WTC11 (cell line): ENCODE measurements around the gene GPR148. TPM values are rescaled to one million over a fixed set of nuclear protein-coding genes. Genes with fewer than 3 reads are reported as not detected.
"Not testable (repeated sequence)": the region's sequence is repeated elsewhere in the genome, so short reads cannot be mapped to it uniquely, and the experiment has no call there.

ENCODE experiments used
- ATAC-seq: fragments of 200-7000 bp; cut with Tn5 transposase; 2 replicates; pipeline ENCODE4 v1.10.0; 2021; ENCODE audit warnings: mild to moderate bottlenecking, moderate library complexity
- CTCF ChIA-PET: fragments of 300-600 bp; sonication (Branson Sonifier 250); formaldehyde crosslinking; loops from one replicate; lab custom pipeline; 2021; ENCODE audit warnings: antibody characterized with exemption; lab: Charles Lee
- POLR2A ChIA-PET: fragments of 350-600 bp; sonication (Branson Sonifier 250); formaldehyde crosslinking; loops from one replicate; lab custom pipeline; 2021; ENCODE audit warnings: antibody characterized with exemption; lab: Charles Lee
- DNase-seq: peaks from one replicate; pipeline ENCODE4 v3.0.0; 2021; ENCODE audit warnings: low spot score
- H3K27ac Mint-ChIP-seq: 2 replicates; pipeline ENCODE4 v1.8.0; 2021; ENCODE audit warnings: mixed read lengths
- H3K27me3 Mint-ChIP-seq: 2 replicates; pipeline ENCODE4 v1.8.0; 2021; ENCODE audit warnings: low read depth, mild to moderate bottlenecking, moderate library complexity, mixed read lengths
- H3K36me3 Mint-ChIP-seq: 2 replicates; pipeline ENCODE4 v1.8.0; 2021; ENCODE audit warnings: mixed read lengths
- H3K4me1 Mint-ChIP-seq: 2 replicates; pipeline ENCODE4 v1.8.0; 2022; ENCODE audit warnings: mixed read lengths
- H3K4me3 Mint-ChIP-seq: 2 replicates; pipeline ENCODE4 v1.8.0; 2021; ENCODE audit warnings: mild to moderate bottlenecking, moderate library complexity, mixed read lengths
- H3K9me3 Mint-ChIP-seq: 2 replicates; pipeline ENCODE4 v1.8.0; 2021; ENCODE audit warnings: mixed read lengths
- CREB1 ChIP-seq: sonication (generic); formaldehyde crosslinking; IDR thresholded peaks from 2 replicates; pipeline ENCODE4 v1.8.0; 2023; ENCODE audit warnings: mild to moderate bottlenecking, missing genetic modification reagents
- FOXJ3 ChIP-seq: sonication (generic); formaldehyde crosslinking; IDR thresholded peaks from 2 replicates; pipeline ENCODE4 v1.9.0; 2021; ENCODE audit warnings: missing genetic modification reagents, mild to moderate bottlenecking, borderline replicate concordance
- FOXK1 ChIP-seq: sonication (generic); formaldehyde crosslinking; IDR thresholded peaks from 2 replicates; pipeline ENCODE4 v1.8.0; 2022; ENCODE audit warnings: mild to moderate bottlenecking, moderate library complexity, missing genetic modification reagents
- PRDM15 ChIP-seq: sonication (generic); formaldehyde crosslinking; IDR thresholded peaks from 2 replicates; pipeline ENCODE4 v1.8.0; 2022; ENCODE audit warnings: missing genetic modification reagents
- TP53 ChIP-seq: sonication (generic); formaldehyde crosslinking; IDR thresholded peaks from 2 replicates; pipeline ENCODE4 v1.8.1; 2023; ENCODE audit warnings: mild to moderate bottlenecking, missing genetic modification reagents
- ZNF263 ChIP-seq: sonication (generic); formaldehyde crosslinking; IDR thresholded peaks from 2 replicates; pipeline ENCODE4 v1.8.1; 2022; ENCODE audit warnings: low read depth, mild to moderate bottlenecking, moderate library complexity, missing genetic modification reagents
- ZNF317 ChIP-seq: sonication (generic); formaldehyde crosslinking; IDR thresholded peaks from 2 replicates; pipeline ENCODE4 v1.8.1; 2023; ENCODE audit warnings: low read depth, mild to moderate bottlenecking, moderate library complexity, missing genetic modification reagents, borderline replicate concordance
- ZNF396 ChIP-seq: fragments of 250-450 bp; sonication (Bioruptor Pico); IDR thresholded peaks from 2 replicates; pipeline ENCODE4 v1.8.0; 2021; ENCODE audit warnings: mild to moderate bottlenecking, moderate library complexity, borderline replicate concordance
- total RNA-seq: library from RNA; stranded (reverse); gene quantifications from 3 replicates; pipeline ENCODE4 v1.2.3, GENCODE V29; 2021
- TF ChIP-seq, protein P1 (sequence below): sonication (generic); formaldehyde crosslinking; IDR thresholded peaks from 2 replicates; pipeline ENCODE4 v1.8.0; 2023; ENCODE audit warnings: mild to moderate bottlenecking, missing genetic modification reagents
- TF ChIP-seq, protein P2 (sequence below): sonication (generic); formaldehyde crosslinking; IDR thresholded peaks from 2 replicates; pipeline ENCODE4 v1.8.0; 2022; ENCODE audit warnings: mild to moderate bottlenecking, missing genetic modification reagents
- TF ChIP-seq, protein P3 (sequence below): fragments of 250-450 bp; sonication (Bioruptor Pico); IDR thresholded peaks from 2 replicates; pipeline ENCODE4 v1.9.0; 2021; ENCODE audit warnings: mild to moderate bottlenecking
- TF ChIP-seq, protein P4 (sequence below): sonication (generic); formaldehyde crosslinking; IDR thresholded peaks from 2 replicates; pipeline ENCODE4 v1.8.1; 2022; ENCODE audit warnings: low read depth, mild to moderate bottlenecking, moderate library complexity, missing genetic modification reagents, borderline replicate concordance

GPR148 gene
- total RNA-seq, 1 experiment from 2014 or later = not detected

GRCh38 chr2:130728549-130729316, at the start of gene GPR148 (continued):
- no peak for TF ChIP-seq ZNF396
- no peak for TF ChIP-seq FOXJ3 (CRISPR knock-in tag)
- TF ChIP-seq, protein P1, sequence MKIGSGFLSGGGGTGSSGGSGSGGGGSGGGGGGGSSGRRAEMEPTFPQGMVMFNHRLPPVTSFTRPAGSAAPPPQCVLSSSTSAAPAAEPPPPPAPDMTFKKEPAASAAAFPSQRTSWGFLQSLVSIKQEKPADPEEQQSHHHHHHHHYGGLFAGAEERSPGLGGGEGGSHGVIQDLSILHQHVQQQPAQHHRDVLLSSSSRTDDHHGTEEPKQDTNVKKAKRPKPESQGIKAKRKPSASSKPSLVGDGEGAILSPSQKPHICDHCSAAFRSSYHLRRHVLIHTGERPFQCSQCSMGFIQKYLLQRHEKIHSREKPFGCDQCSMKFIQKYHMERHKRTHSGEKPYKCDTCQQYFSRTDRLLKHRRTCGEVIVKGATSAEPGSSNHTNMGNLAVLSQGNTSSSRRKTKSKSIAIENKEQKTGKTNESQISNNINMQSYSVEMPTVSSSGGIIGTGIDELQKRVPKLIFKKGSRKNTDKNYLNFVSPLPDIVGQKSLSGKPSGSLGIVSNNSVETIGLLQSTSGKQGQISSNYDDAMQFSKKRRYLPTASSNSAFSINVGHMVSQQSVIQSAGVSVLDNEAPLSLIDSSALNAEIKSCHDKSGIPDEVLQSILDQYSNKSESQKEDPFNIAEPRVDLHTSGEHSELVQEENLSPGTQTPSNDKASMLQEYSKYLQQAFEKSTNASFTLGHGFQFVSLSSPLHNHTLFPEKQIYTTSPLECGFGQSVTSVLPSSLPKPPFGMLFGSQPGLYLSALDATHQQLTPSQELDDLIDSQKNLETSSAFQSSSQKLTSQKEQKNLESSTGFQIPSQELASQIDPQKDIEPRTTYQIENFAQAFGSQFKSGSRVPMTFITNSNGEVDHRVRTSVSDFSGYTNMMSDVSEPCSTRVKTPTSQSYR (CRISPR knock-in tag) = no peak
- no peak for TF ChIP-seq ZNF317 (CRISPR knock-in tag)

DNA sequence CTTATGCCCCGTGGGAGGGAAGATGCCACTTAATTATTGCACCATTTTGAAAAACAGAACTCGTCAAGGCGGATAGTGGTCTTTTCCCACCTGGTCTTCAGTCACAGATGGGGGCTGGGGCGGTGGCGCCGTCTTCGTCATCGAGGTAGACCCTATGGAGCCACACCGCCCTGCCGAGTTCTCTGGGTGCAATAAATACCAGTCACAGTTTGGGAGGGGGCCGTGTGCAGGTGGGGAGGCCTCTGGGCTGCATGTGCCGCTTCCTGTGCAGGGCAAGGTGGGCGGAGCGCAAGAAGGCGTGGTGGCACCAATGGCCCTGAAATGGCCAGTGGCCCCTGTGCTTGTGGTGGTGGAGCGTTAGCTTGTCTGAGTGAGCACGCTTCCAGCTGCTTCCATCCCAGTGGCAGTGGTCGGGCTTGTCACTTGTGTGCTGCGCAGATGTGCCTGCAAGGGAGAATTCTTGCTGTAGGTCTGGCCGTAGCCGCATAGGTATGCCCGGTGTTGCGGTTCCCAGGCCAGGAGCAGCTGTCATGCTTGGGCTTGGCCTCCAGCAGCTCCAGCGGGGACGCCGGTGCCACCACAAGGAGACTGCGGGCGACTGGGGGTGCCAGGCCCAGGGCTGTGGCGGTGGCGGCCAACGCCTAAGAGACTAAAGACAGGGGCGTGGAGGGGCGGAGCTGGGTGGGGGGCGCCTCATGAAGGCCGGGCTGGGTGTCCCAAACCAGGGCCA, 36.7 kb upstream of the GPR148 start:
- H3K4me1 Mint-ChIP-seq, H3K36me3 Mint-ChIP-seq, H3K27ac Mint-ChIP-seq, DNase-seq, H3K4me3 Mint-ChIP-seq, POLR2A ChIA-PET, H3K9me3 Mint-ChIP-seq, CTCF ChIA-PET, H3K27me3 Mint-ChIP-seq: not testable (repeated sequence)
- peak; percentile 38 for ATAC-seq

- CTCF ChIA-PET = interaction anchor here (0.6 to 1.2 kb wide), 4 partner anchors 46 to 227 kb away, joined by 3 to 5 read pairs (median 3); no protein-coding TSS in a partner anchor
- peak; percentile 84 for DNase-seq
- peak; percentile 57; the same call in 1 of the 2 replicates for TF ChIP-seq FOXK1
- TF ChIP-seq, protein P2, sequence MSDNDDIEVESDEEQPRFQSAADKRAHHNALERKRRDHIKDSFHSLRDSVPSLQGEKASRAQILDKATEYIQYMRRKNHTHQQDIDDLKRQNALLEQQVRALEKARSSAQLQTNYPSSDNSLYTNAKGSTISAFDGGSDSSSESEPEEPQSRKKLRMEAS = peak; percentile 41; the same call in 1 of the 2 replicates
- peak; percentile 81 for ATAC-seq
- H3K27me3 Mint-ChIP-seq, H3K4me1 Mint-ChIP-seq, H3K27ac Mint-ChIP-seq, H3K9me3 Mint-ChIP-seq, H3K36me3 Mint-ChIP-seq, POLR2A ChIA-PET: not testable (repeated sequence)
- H3K4me3 Mint-ChIP-seq = peak overlapping the region; percentile 76
Observed at GRCh38 chr2:130693474-130693873, 35.4 kb upstream of the GPR148 start.

- DNase-seq, H3K4me1 Mint-ChIP-seq, CTCF ChIA-PET, ATAC-seq, H3K9me3 Mint-ChIP-seq, H3K27ac Mint-ChIP-seq, H3K27me3 Mint-ChIP-seq, H3K4me3 Mint-ChIP-seq, H3K36me3 Mint-ChIP-seq, POLR2A ChIA-PET: not testable (repeated sequence)
Observed at GRCh38 chr2:130703250-130703649, 25.6 kb upstream of the GPR148 start.

- H3K9me3 Mint-ChIP-seq, H3K4me3 Mint-ChIP-seq, POLR2A ChIA-PET, H3K27me3 Mint-ChIP-seq, H3K27ac Mint-ChIP-seq, DNase-seq, CTCF ChIA-PET, H3K4me1 Mint-ChIP-seq, H3K36me3 Mint-ChIP-seq, ATAC-seq: not testable (repeated sequence)
Observed at GRCh38 chr2:130714795-130715194, 14.1 kb upstream of the GPR148 start.

DNA sequence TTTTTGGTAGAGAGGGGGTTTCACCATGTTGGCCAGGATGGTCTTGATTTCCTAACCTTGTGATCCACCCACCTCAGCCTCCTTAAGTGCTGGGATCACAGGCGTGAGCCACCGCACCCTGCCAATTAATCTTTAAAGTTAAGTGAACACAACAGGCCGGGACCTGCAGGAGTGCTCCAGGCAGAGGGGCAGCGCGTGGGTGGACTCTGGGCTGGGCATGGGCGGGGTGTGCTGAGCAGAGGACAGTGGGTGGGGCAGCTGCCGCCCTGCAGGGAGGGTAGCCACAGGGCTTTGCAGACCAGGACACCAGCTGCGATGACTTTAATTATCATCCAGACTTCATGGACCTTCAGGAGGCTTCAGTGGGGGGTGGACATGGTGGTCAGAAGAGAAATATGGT, 8.8 kb upstream of the GPR148 start:
- ATAC-seq (no peak), DNase-seq (no peak)
- H3K27ac Mint-ChIP-seq = no peak overlapping the region
- H3K4me1 Mint-ChIP-seq = no peaks in the 10 kb centered on the region
- ChIA-PET POLR2A (no interaction called here), CTCF (no interaction called here)
- H3K27me3 Mint-ChIP-seq = peaks cover 8% of the 10 kb centered on the region
- peaks cover 14% of the 10 kb centered on the region for H3K9me3 Mint-ChIP-seq
- no peak overlapping the region for H3K4me3 Mint-ChIP-seq
- no peaks in the 10 kb centered on the region for H3K36me3 Mint-ChIP-seq
- TF ChIP-seq PRDM15 (CRISPR knock-in tag) (no peak), CREB1 (CRISPR knock-in tag) (no peak), TP53 (CRISPR knock-in tag) (no peak), ZNF263 (no peak)
- TF ChIP-seq, protein P3, sequence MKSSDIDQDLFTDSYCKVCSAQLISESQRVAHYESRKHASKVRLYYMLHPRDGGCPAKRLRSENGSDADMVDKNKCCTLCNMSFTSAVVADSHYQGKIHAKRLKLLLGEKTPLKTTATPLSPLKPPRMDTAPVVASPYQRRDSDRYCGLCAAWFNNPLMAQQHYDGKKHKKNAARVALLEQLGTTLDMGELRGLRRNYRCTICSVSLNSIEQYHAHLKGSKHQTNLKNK (CRISPR knock-in tag) = no peak
- TF ChIP-seq, protein P4, sequence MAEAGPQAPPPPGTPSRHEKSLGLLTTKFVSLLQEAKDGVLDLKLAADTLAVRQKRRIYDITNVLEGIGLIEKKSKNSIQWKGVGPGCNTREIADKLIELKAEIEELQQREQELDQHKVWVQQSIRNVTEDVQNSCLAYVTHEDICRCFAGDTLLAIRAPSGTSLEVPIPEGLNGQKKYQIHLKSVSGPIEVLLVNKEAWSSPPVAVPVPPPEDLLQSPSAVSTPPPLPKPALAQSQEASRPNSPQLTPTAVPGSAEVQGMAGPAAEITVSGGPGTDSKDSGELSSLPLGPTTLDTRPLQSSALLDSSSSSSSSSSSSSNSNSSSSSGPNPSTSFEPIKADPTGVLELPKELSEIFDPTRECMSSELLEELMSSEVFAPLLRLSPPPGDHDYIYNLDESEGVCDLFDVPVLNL (CRISPR knock-in tag) = no peak
